PC-3 (cell line): ENCODE data around the gene HRC. TPM values are rescaled to one million over a fixed set of nuclear protein-coding genes. Genes with fewer than 3 reads are reported as not detected.
A peak's percentile ranks its signal among the peaks of the same experiment; 100 is the strongest.

Experiments used
- ATAC-seq: fragments of 200-7000 bp; cut with Tn5 transposase; 2 replicates; pipeline ENCODE4 v1.9.1; 2020; ENCODE audit warnings: mild to moderate bottlenecking, moderate library complexity
- BruUV-seq: library from RNA; stranded (reverse); fragments of 400-500 nt; replicated peaks from 2 replicates; lab custom pipeline; 2021; lab: Mats Ljungman, UMichigan
- CTCF ChIA-PET: fragments of 300-600 bp; sonication (Branson Sonifier 250); formaldehyde crosslinking; loops from one replicate; lab custom pipeline; 2022; ENCODE audit warnings: antibody characterized with exemption; lab: Charles Lee
- POLR2A ChIA-PET: fragments of 300-600 bp; sonication (Branson Sonifier 250); formaldehyde crosslinking; loops from one replicate; lab custom pipeline; 2022; ENCODE audit warnings: antibody characterized with exemption; ENCODE audit not compliant: unreplicated experiment; lab: Charles Lee
- DNase-seq: peaks from one replicate; pipeline ENCODE4 v3.0.0-alpha.2; 2015
- H2AFZ ChIP-seq: fragments of 300-600 bp; sonication (generic); 2 replicates; pipeline ENCODE4 v1.6.0; 2016; ENCODE audit warnings: antibody characterized with exemption, low read length
- H3F3A ChIP-seq: fragments of 300-600 bp; sonication (generic); one replicate; pipeline ENCODE4 v1.6.0; 2017; ENCODE audit warnings: antibody characterized with exemption, low read length, control low read depth, mild to moderate bottlenecking; ENCODE audit not compliant: unreplicated experiment
- H3K27ac ChIP-seq: fragments of 300-600 bp; sonication (generic); 2 replicates; pipeline ENCODE4 v1.5.1; 2016; ENCODE audit warnings: mild to moderate bottlenecking, low read length
- H3K27me3 ChIP-seq: fragments of 300-600 bp; sonication (generic); 2 replicates; pipeline ENCODE4 v1.6.1; 2016; ENCODE audit warnings: low read length, mixed read lengths
- H3K36me3 ChIP-seq: fragments of 300-600 bp; sonication (generic); 2 replicates; pipeline ENCODE4 v1.6.1; 2016; ENCODE audit warnings: low read depth, mixed run types, low read length, mixed read lengths
- H3K4me1 ChIP-seq: fragments of 300-600 bp; sonication (generic); 2 replicates; pipeline ENCODE4 v1.5.1; 2016; ENCODE audit warnings: low read length; ENCODE audit not compliant: insufficient read depth
- H3K4me2 ChIP-seq: fragments of 300-600 bp; sonication (generic); 2 replicates; pipeline ENCODE4 v1.6.0; 2016; ENCODE audit warnings: low read length
- H3K4me3 ChIP-seq: fragments of 300-600 bp; sonication (generic); 2 replicates; pipeline ENCODE4 v1.5.1; 2016; ENCODE audit warnings: mild to moderate bottlenecking, low read length, mixed read lengths
- H3K79me2 ChIP-seq: fragments of 300-600 bp; sonication (generic); 2 replicates; pipeline ENCODE4 v1.6.1; 2017; ENCODE audit warnings: low read length, mixed read lengths
- H3K9ac ChIP-seq: fragments of 300-600 bp; sonication (generic); 2 replicates; pipeline ENCODE4 v1.6.0; 2016; ENCODE audit warnings: mild to moderate bottlenecking, low read length
- H3K9me2 ChIP-seq: fragments of 300-600 bp; sonication (generic); replicated peaks from 2 replicates; pipeline ENCODE4 v1.6.1; 2016; ENCODE audit warnings: mixed run types, low read length, mixed read lengths
- H3K9me3 ChIP-seq: fragments of 300-600 bp; sonication (generic); 2 replicates; pipeline ENCODE4 v1.6.1; 2016; ENCODE audit warnings: low read length, mixed read lengths
- H4K20me1 ChIP-seq: fragments of 300-600 bp; sonication (generic); 2 replicates; pipeline ENCODE4 v1.6.1; 2016; ENCODE audit warnings: low read length, mixed read lengths
- EZH2 ChIP-seq: fragments of 300-600 bp; sonication (generic); IDR thresholded peaks from one replicate; pipeline ENCODE4 v1.6.1; 2017; ENCODE audit warnings: antibody characterized with exemption, mild to moderate bottlenecking, low read length; ENCODE audit not compliant: unreplicated experiment
- EZH2phosphoT487 ChIP-seq: fragments of 300-600 bp; sonication (generic); IDR thresholded peaks from 2 replicates; pipeline ENCODE4 v1.6.1; 2018; ENCODE audit warnings: mild to moderate bottlenecking, antibody characterized with exemption, low read length, borderline replicate concordance
- intact Hi-C: fragments of 100-400 bp; cut with micrococcal nuclease; formaldehyde crosslinking; loops from 2 replicates; pipeline ENCODE4 v1.9.0; 2023
- total RNA-seq: library from RNA; depleted of rRNA; stranded (reverse); fragments of >200 nt; gene quantifications from 2 replicates; pipeline ENCODE4 v1.2.3, GENCODE V29; 2014
- TF ChIP-seq, protein P1 (sequence below): fragments of 300-600 bp; sonication (generic); conservative IDR thresholded peaks from 2 replicates; pipeline ENCODE4 v1.5.1; 2017; ENCODE audit warnings: antibody characterized with exemption, low read depth, mild to moderate bottlenecking, low read length

HRC gene
- total RNA-seq, 1 experiment from 2014 or later = not detected

DNA sequence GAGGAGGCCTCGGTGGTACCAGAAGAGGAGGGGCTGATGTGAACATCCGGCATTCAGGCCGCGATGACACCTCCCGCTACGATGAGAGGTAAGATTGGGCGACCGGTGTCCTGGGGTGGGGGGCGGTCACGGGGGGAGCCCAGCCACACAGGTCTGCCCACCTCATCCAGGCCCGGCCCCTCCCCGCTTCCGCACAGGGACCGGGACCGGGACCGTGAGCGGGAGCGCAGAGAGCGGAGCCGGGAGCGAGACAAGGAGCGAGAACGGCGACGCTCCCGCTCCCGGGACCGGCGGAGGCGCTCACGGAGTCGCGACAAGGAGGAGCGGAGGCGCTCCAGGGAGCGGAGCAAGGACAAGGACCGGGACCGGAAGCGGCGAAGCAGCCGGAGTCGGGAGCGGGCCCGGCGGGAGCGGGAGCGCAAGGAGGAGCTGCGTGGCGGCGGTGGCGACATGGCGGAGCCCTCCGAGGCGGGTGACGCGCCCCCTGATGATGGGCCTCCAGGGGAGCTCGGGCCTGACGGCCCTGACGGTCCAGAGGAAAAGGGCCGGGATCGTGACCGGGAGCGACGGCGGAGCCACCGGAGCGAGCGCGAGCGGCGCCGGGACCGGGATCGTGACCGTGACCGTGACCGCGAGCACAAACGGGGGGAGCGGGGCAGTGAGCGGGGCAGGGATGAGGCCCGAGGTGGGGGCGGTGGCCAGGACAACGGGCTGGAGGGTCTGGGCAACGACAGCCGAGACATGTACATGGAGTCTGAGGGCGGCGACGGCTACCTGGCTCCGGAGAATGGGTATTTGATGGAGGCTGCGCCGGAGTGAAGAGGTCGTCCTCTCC lies 47.4 kb downstream of the HRC start:
- H3K9me2 ChIP-seq = no peaks in the 10 kb centered on the region
- H3F3A ChIP-seq = no peaks in the 10 kb centered on the region
- CTCF ChIA-PET = no interaction called here
- H3K4me1 ChIP-seq = no peaks in the 10 kb centered on the region
- H2AFZ ChIP-seq = no peak overlapping the region
- peaks cover 25% of the 10 kb centered on the region for H3K36me3 ChIP-seq
- no peak for DNase-seq
- TF ChIP-seq EZH2phosphoT487 = no peak
- H4K20me1 ChIP-seq = no peaks in the 10 kb centered on the region
- H3K79me2 ChIP-seq = no peaks in the 10 kb centered on the region
- no peak overlapping the region for H3K27ac ChIP-seq
- POLR2A ChIA-PET = no interaction called here
- intact Hi-C loops = no loop called here
- H3K4me3 ChIP-seq = no peak overlapping the region
- no peak overlapping the region for H3K9ac ChIP-seq
- H3K4me2 ChIP-seq = no peak overlapping the region
- no TSS peak for BruUV-seq
- no peaks in the 10 kb centered on the region for H3K9me3 ChIP-seq
- no peaks in the 10 kb centered on the region for H3K27me3 ChIP-seq
- ATAC-seq = no peak

DNA sequence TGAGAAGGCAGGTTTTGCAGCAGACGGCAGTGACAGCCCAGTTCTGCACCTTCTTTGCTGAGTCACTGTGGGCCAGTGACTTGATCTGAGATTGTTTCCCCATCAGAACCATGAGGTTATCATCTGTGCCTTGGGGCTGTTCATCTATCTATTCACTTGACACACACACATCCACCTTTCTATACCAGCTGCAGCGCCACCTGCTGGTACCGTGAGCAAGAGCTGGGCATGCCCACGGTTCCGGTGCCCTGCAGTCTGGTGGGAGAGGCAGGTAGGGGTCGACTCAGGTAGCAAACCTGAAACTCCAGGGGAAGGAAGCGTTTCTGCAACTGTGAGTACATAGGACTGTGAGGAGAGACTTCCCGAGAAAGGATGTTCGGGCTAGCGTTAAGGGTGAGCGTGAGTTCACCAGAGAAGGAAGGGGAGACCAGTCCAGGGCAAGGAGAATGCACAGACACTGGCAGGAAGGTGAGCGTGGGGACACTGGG lies 48.5 kb downstream of the HRC start:
- DNase-seq (peak; percentile 57), ATAC-seq (peak; percentile 53; the same call in 1 of the 2 replicates)
- no peak overlapping the region for H3K9ac ChIP-seq
- H3K4me3 ChIP-seq = no peak overlapping the region
- no peaks in the 10 kb centered on the region for H3K79me2 ChIP-seq
- H3K4me1 ChIP-seq = no peaks in the 10 kb centered on the region
- ChIA-PET CTCF (interaction anchor here (1.2 kb wide), 1 partner anchor 9 kb away, joined by 7 read pairs; no protein-coding TSS in a partner anchor), POLR2A (no interaction called here)
- H2AFZ ChIP-seq = no peak overlapping the region
- H4K20me1 ChIP-seq = no peaks in the 10 kb centered on the region
- no TSS peak for BruUV-seq
- no peaks in the 10 kb centered on the region for H3K9me3 ChIP-seq
- TF ChIP-seq EZH2phosphoT487 = no peak
- TF ChIP-seq EZH2 = no peak
- TF ChIP-seq, protein P1, sequence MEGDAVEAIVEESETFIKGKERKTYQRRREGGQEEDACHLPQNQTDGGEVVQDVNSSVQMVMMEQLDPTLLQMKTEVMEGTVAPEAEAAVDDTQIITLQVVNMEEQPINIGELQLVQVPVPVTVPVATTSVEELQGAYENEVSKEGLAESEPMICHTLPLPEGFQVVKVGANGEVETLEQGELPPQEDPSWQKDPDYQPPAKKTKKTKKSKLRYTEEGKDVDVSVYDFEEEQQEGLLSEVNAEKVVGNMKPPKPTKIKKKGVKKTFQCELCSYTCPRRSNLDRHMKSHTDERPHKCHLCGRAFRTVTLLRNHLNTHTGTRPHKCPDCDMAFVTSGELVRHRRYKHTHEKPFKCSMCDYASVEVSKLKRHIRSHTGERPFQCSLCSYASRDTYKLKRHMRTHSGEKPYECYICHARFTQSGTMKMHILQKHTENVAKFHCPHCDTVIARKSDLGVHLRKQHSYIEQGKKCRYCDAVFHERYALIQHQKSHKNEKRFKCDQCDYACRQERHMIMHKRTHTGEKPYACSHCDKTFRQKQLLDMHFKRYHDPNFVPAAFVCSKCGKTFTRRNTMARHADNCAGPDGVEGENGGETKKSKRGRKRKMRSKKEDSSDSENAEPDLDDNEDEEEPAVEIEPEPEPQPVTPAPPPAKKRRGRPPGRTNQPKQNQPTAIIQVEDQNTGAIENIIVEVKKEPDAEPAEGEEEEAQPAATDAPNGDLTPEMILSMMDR = peak; percentile 80
- H3K4me2 ChIP-seq = no peak overlapping the region
- no peaks in the 10 kb centered on the region for H3F3A ChIP-seq
- peaks cover 26% of the 10 kb centered on the region for H3K36me3 ChIP-seq
- intact Hi-C loops = no loop called here
- no peak overlapping the region for H3K27ac ChIP-seq
- no peaks in the 10 kb centered on the region for H3K9me2 ChIP-seq
- no peaks in the 10 kb centered on the region for H3K27me3 ChIP-seq

DNA sequence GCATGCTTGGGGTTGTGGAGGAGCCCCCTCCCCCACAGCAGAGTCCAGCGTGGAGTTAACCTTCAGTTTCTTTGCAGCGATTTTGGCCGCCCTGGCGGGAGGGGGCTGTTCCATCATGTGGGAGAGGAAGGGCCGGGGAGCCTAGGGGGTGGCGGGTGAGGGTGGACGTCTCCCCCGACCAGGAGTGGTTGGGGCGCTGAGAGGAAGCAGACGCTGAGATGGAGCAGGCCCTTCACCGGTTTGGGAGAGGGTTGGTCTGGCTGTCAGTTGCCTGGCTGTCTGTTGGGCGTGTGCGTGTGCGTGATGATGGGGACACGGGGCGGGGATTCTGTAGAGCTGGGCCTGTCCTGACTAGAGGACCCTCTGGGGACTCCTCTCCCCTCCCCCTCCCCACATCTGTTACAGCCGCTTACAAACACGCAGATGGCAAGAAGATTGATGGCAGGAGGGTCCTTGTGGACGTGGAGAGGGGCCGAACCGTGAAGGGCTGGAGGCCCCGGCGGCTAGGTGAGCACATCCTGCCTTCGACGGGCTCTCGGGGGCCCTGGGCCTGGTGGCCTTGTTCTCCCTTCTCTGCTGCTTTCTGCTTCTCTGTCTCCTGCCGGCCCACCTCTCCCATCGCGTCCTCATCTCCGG lies 50.8 kb downstream of the HRC start:
- no TSS peak for BruUV-seq
- peaks cover 40% of the 10 kb centered on the region for H3K36me3 ChIP-seq
- CTCF ChIA-PET = no interaction called here

More for the DNA sequence above, 50.8 kb downstream of the HRC start:
- TF ChIP-seq, protein P1 = no peak
- TF ChIP-seq EZH2 = no peak
- no peak for TF ChIP-seq EZH2phosphoT487
- Histone ChIP-seq H3K9me3 (no peaks in the 10 kb centered on the region), H3K4me2 (no peak overlapping the region), H3K9ac (no peak overlapping the region), H2AFZ (no peak overlapping the region), H3K4me3 (no peak overlapping the region), H3F3A (no peaks in the 10 kb centered on the region), H4K20me1 (no peaks in the 10 kb centered on the region), H3K79me2 (no peaks in the 10 kb centered on the region), H3K9me2 (no peaks in the 10 kb centered on the region), H3K27me3 (no peaks in the 10 kb centered on the region), H3K4me1 (no peaks in the 10 kb centered on the region), H3K27ac (no peak overlapping the region)
- intact Hi-C loops = no loop called here
- POLR2A ChIA-PET = no interaction called here
- ATAC-seq = no peak
- no peak for DNase-seq
